Left kidney (tissue), 2 donors: ENCODE results near the gene CARD9. TPM values are rescaled to one million over a fixed set of nuclear protein-coding genes. Genes with fewer than 3 reads are reported as not detected.

Experiments
- DNase-seq: peaks from one replicate; pipeline ENCODE4 v3.0.0-alpha.2; 2013
- polyA plus RNA-seq: library from polyadenylated mRNA; unstranded; fragments of 120-200 nt; gene quantifications from one replicate; pipeline ENCODE4 v1.2.1, GENCODE V29; 2013; ENCODE audit not compliant: insufficient read length

CARD9 gene
- polyA plus RNA-seq, 1 donor: 1.8 TPM

GRCh38 chr9:136347472-136348256, 25.8 kb downstream of the CARD9 start:
- DNase-seq: no peak

GRCh38 chr9:136346927-136347465, 26.5 kb downstream of the CARD9 start:
- DNase-seq: no peak

- DNase-seq: no peak
These were observed 27.4 kb downstream of the CARD9 start for GRCh38 chr9:136346157-136346481.

GRCh38 chr9:136345281-136346156, 27.9 kb downstream of the CARD9 start:
- DNase-seq: no peak

- DNase-seq: no peak
These were observed 28.8 kb downstream of the CARD9 start for GRCh38 chr9:136344544-136345280.

- DNase-seq: no peak
These were observed 29.6 kb downstream of the CARD9 start for GRCh38 chr9:136343884-136344269.

- no peak for DNase-seq
These were observed 30.2 kb downstream of the CARD9 start for GRCh38 chr9:136343121-136343883.

- peak; percentile 72 for DNase-seq
These were observed 31.0 kb downstream of the CARD9 start for GRCh38 chr9:136342181-136343120.

- no peak for DNase-seq
These were observed 31.7 kb downstream of the CARD9 start for GRCh38 chr9:136341769-136342168.

GRCh38 chr9:136341042-136341655, 32.3 kb downstream of the CARD9 start:
- DNase-seq: no peak

- no peak for DNase-seq
These were observed 33.0 kb downstream of the CARD9 start for GRCh38 chr9:136340356-136341041.

- DNase-seq: no peak
These were observed 33.5 kb downstream of the CARD9 start for GRCh38 chr9:136339958-136340310.

GRCh38 chr9:136339173-136339957, 34.1 kb downstream of the CARD9 start:
- no peak for DNase-seq

GRCh38 chr9:136338511-136338910, 35.0 kb downstream of the CARD9 start:
- DNase-seq: no peak

GRCh38 chr9:136337416-136338395, 35.8 kb downstream of the CARD9 start:
- DNase-seq: no peak

- no peak for DNase-seq
These were observed 36.6 kb downstream of the CARD9 start for GRCh38 chr9:136336881-136337280.

- DNase-seq: no peak
These were observed 37.2 kb downstream of the CARD9 start for GRCh38 chr9:136336156-136336870.
